GM21786 (cell line): Measurements from ENCODE around the gene AMPD2.

ENCODE experiments used
- ATAC-seq: cut with Tn5 transposase; IDR thresholded peaks from one replicate; pipeline ENCODE4 v1.9.1; 2021; ENCODE audit not compliant: unreplicated experiment

AMPD2 gene

GRCh38 chr1:109630081-109630897 is 10.7 kb downstream of the AMPD2 start:
- no peak for ATAC-seq

- no peak for ATAC-seq
Observed at GRCh38 chr1:109630898-109631512, 11.4 kb downstream of the AMPD2 start.

GRCh38 chr1:109631513-109632505 is 12.2 kb downstream of the AMPD2 start:
- ATAC-seq = no peak

- ATAC-seq = no peak
Observed at GRCh38 chr1:109632671-109633346, 13.2 kb downstream of the AMPD2 start.

GRCh38 chr1:109634292-109634691 is 14.7 kb downstream of the AMPD2 start:
- ATAC-seq = no peak

GRCh38 chr1:109634771-109635750 is 15.4 kb downstream of the AMPD2 start:
- no peak for ATAC-seq

GRCh38 chr1:109635862-109636200 is 16.2 kb downstream of the AMPD2 start:
- ATAC-seq = no peak

- no peak for ATAC-seq
Observed at GRCh38 chr1:109636201-109636952, 16.7 kb downstream of the AMPD2 start.

- no peak for ATAC-seq
Observed at GRCh38 chr1:109637446-109637845, 17.8 kb downstream of the AMPD2 start.

- no peak for ATAC-seq
Observed at GRCh38 chr1:109639063-109639840, 19.6 kb downstream of the AMPD2 start.

- ATAC-seq = no peak
Observed at GRCh38 chr1:109639841-109640184, 20.2 kb downstream of the AMPD2 start.

GRCh38 chr1:109640285-109640865 is 20.7 kb downstream of the AMPD2 start:
- ATAC-seq = peak; percentile 69

GRCh38 chr1:109641078-109641740 is 21.6 kb downstream of the AMPD2 start:
- no peak for ATAC-seq

GRCh38 chr1:109641861-109642260 is 22.2 kb downstream of the AMPD2 start:
- no peak for ATAC-seq

- no peak for ATAC-seq
Observed at GRCh38 chr1:109642626-109643025, 23.0 kb downstream of the AMPD2 start.

GRCh38 chr1:109643385-109644230 is 24.0 kb downstream of the AMPD2 start:
- ATAC-seq = peak; percentile 73

- no peak for ATAC-seq
Observed at GRCh38 chr1:109644670-109645069, 25.0 kb downstream of the AMPD2 start.
